Stimulated activated CD8-positive, alpha-beta memory T cell treated with anti-CD3 and anti-CD28 coated beads, Interleukin-4, amount 100 ng/mL, for 24 hours (primary cell): ENCODE results near the gene ZNF766.
"Not testable (repeated sequence)": the region's sequence is repeated elsewhere in the genome, so short reads cannot be mapped to it uniquely, and the experiment has no call there.

Source experiments
- DNase-seq: peaks from one replicate; pipeline ENCODE4 v3.0.0-alpha.2; 2020; ENCODE audit warnings: low read depth

ZNF766 gene

DNA sequence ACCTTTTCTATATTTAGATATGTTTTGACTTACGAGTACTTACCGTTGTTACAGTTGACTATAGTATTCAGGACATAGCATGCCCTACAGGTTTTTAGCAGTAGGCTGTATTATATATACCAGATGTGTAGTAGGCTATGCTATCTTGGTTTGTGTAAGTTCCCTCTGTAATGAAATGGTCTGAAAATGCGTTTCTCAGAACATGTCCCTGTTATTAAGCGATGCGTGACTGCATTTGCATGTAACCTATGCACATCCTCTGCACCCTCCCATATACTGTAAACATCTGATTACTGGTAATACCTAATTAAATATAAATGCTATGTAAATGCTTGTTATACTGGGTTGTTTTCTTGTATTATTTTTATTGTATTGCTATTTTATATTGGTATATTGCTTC lies 6.6 kb downstream of the ZNF766 start:
- DNase-seq, result no peak

DNA sequence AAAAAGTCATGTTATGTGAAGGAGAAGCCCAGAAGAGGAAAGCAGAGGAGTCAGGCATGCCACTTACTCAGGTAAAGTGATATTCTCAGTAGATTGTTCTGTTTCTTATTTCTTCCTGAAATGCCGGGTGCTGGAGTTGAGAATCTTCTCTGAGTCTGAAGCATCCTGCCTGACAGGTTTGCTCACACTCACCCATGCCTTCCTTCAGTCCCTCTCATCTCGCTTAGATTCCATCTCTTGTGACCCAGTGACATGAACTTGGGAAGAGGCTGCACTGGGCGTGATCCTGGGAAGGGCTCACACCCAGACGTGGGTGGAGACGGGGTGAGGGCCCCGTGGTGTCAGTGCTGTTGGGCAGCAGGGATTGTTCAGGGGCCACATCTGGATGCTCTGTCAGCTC lies 8.1 kb downstream of the ZNF766 start:
- DNase-seq, result no peak

- no peak for DNase-seq
Measured at GRCh38 chr19:52286256-52286655, 16.9 kb downstream of the ZNF766 start.

GRCh38 chr19:52291781-52292180 lies 22.4 kb downstream of the ZNF766 start:
- no peak for DNase-seq

DNA sequence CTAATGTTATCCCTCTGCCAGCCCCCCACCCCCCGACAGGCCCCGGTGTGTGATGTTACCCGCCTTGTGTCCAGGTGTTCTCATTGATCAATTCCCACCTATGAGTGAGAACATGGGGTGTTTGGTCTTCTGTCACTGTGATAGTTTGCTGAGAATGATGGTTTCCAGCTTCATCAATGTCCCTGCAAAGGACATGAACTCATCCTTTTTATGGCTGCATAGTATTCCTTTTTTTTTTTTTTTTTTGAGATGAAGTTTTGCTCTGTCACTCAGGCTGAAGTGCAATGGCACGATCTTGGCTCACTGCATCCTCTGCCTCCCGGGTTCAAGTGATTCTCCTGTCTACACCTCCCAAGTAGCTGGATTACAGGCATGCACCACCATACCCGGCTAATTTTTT lies 23.6 kb downstream of the ZNF766 start:
- DNase-seq, result not testable (repeated sequence)

GRCh38 chr19:52296400-52296772 lies 27.0 kb downstream of the ZNF766 start:
- no peak for DNase-seq

GRCh38 chr19:52296773-52297600 lies 27.6 kb downstream of the ZNF766 start, which contains the start of gene ZNF480:
Gene ZNF480 (plus strand): TSS chr19:52297169. CDS start chr19:52300413, 3,244 bp downstream.
- peak; percentile 70 for DNase-seq

DNA sequence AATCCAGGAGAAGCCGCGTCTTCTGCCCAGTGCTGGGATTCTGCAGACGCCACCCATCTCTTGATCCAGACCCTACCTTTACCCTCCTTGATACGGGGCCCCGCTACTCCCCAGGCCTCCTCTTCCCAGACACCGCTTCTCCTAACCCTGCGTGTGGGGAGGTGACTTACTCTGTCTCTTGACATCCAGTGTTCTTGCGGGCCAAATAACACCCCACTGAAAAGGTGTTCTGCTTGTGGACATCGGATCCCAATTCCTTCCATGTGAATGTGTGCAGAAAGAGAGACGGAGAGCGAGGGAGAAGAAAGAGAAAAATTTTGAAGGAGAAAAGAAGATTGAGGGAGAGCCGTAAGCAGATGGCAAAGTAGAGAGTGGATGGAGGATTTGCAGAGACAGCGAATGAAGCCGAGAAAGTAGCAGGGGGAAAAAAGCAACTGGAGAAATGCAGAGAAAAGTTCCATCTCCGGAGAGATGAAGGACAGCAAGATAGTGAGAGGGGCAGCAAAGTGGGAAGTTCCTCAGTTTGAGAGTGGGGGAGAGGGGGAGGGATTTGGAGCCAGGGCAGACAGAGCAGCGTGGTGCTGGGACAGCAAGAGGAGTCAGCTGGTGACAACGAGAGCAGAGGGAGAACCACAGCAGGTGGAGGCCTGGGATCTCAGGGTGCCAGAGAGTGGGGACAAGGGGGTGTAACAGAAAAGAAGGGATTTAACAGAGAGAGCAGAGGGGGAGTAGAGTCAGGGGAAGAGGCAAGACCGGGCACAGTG lies 28.4 kb downstream of the ZNF766 start:
- no peak for DNase-seq

DNA sequence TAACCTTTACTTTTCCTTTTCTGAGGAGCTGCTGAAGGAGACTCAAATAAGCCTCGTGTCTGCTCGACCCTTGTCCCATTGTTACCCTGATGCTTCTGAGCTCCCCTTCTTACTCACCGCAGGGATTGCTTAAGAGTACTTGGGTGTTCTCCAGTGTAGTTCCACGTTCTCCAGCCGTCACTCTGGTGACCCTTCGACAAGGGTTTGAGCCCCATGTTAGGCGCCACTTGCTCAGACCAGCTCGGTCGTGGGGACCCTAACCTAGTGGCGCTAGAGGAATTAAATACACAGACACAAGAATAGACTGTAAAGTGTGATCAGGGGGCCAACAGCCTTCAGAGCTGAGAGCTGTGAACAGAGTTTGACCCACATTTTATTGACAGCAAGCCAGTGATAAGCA lies 37.9 kb downstream of the ZNF766 start:
- DNase-seq, result no peak

- DNase-seq, result no peak
Measured at GRCh38 chr19:52322429-52322828, 53.0 kb downstream of the ZNF766 start.

GRCh38 chr19:52331757-52332156 lies 62.4 kb downstream of the ZNF766 start:
- no peak for DNase-seq

- no peak for DNase-seq
Measured at GRCh38 chr19:52335768-52336116, 66.4 kb downstream of the ZNF766 start.

- DNase-seq, result peak; percentile 83
Measured at GRCh38 chr19:52336117-52336790, 66.9 kb downstream of the ZNF766 start, which contains the start of gene ZNF610. Gene ZNF610 (plus strand): TSS chr19:52336243. CDS start chr19:52349173, 12,930 bp downstream.

- DNase-seq, result no peak
Measured at GRCh38 chr19:52336791-52337381, 67.5 kb downstream of the ZNF766 start.

DNA sequence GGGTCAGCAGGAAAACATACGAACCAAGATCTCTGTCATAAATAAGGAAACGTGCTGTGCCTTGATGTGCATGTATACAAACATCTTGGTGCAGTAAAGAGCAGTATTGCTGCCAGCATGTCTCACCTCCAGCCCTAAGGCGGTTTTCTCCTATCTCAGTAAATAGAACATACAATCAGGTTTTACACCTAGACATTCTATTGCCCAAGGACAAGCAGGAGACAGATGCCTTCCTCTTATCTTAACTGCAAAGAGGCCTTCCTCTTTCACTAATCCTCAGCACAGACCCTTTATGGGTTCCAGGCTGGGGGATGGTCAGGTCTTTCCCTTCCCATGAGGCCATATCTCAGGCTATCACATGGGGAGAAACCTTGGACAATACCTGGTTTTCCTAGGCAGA lies 69.6 kb downstream of the ZNF766 start:
- not testable (repeated sequence) for DNase-seq

GRCh38 chr19:52343548-52343947 lies 74.2 kb downstream of the ZNF766 start:
- DNase-seq, result peak; percentile 9

DNA sequence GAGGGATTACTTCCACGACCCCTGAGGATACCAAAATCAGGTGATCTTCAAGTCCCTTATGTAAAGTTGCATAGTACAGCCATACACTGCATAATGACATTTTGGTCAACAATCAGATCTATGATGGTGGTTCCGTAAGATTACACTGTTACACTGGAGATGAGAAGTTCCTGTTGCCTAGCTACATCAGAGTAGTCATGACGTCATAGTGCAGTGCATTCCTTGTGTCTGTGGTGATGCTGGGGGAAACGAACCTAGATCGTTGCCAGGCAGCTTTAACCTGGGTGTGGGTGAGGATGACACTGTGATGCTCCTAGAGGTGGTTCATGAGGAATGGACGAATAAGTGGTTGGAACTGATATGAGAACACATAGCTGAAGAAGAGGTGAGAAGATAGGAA lies 75.8 kb downstream of the ZNF766 start:
- no peak for DNase-seq
